HG02678 (cell line): ENCODE data around the gene SLC39A8.
"Not testable (repeated sequence)": the region's sequence is repeated elsewhere in the genome, so short reads cannot be mapped to it uniquely, and the experiment has no call there.

ENCODE experiments used
- ATAC-seq: cut with Tn5 transposase; IDR thresholded peaks from one replicate; pipeline ENCODE4 v1.9.1; 2021; ENCODE audit warnings: mild to moderate bottlenecking, moderate library complexity; ENCODE audit not compliant: unreplicated experiment

SLC39A8 gene

DNA sequence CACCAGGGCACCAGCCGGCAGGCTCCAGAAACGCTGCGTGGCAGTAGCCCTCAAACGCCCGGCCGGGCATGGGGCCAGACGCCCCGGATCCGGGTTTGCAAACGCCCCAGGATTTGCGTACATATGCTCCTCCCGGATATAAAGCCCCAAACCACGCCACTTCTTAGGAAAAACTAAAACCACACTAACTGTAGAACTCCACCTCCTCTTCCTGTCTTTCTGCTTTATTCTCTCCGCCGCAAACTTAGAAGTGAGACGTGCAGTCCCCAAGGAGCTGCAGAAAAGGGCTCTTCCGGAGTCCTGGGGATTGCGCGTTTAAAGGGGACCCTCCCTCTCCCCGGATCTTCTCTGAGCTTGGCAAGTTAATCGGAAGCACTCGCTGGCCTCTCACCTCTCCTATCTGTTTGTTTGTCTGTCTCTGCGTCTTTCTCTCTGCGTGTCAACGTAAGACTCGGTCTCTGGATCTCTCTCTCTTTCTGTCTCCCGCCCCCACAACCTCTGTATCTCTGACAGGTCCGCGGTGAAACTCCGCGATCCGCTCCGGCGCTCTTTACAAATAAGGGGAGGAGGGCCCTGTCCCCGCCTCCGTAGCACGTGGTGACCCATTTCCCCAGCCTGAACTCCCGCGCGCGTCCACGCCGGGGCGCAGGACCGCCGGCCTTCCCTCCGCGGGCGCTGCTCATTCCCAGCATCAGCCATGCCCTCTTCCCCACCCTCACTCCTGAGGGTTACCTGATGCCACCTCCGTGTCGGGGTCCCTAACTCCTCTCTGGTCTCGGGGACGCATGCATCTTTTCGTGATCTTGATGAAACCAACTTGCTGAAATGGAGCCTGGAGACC lies at the start of gene SLC39A8:
Gene SLC39A8 (minus strand): TSS at position 529 of the 841 bp plus-strand sequence. CDS start 820 bp downstream, outside the sequence.
- ATAC-seq, result peak; percentile 81

DNA sequence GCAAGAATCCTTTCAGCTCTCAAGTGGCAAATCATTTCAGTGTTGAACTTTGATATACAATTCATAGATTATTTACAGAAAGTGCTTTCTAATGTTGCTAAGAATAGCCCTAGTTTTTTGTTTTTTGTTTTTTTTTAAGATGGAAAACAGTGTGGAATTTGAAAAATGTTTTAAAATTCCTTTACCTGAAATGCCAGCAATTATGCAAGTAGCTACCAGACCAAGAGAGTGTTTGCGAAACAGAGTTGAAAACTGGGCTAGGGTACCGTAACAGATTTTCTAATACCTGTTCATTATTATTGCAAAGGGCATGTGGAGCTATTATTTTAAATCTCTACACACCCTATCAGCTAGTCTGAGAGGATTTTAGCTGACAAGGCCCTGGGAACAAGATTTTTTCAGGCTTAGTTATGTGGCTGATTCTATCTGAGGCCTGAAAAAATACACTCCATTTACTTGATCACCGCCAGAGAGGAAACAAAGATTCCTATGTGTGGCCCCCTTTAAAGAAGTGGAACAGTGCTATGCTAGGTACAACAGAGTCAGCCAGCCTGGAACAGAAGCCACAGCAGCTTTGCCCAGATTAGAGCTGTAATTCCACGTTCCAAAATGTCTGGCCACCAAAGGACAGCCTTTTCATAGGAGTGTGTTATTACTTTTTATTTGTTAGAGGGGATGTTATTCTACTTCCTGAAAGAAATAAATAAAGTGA lies 46.9 kb upstream of the SLC39A8 start:
- no peak for ATAC-seq

DNA sequence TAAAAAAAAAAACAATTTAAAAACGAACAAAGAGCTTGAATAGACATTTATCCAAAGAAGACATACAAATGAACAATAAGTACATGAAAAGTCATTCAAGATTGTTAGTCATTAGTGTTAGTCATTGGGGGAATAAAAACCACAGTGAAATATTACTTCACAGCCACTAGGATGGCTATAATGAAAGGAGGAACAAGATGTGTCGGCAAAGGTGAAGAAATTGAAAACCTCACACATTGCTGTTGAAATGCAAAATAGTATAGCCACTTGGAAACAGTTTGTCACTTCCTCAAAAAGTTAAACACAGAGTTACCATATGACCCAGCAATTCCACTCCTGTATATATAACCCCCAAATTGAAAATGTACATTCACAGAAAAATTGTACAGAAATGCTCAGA lies 45.2 kb upstream of the SLC39A8 start:
- peak; percentile 93 for ATAC-seq

DNA sequence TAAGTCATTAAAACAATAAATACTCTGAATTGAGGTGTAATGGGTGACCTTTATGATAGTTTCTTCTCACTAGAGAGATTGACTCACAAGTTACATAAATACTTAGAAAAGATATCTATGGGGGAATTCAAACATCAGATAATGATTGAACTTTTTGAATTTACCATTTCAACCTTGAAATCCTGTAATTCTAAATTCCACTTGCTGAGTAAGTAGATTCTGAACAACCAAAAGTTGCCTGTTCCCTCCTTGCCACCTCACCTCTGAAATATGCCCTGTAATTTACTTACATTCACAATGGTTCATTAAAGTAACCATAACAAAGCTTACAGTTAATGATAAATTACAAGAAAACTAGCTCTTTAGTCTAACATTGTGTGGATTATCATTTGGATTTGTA lies 43.3 kb upstream of the SLC39A8 start:
- no peak for ATAC-seq

DNA sequence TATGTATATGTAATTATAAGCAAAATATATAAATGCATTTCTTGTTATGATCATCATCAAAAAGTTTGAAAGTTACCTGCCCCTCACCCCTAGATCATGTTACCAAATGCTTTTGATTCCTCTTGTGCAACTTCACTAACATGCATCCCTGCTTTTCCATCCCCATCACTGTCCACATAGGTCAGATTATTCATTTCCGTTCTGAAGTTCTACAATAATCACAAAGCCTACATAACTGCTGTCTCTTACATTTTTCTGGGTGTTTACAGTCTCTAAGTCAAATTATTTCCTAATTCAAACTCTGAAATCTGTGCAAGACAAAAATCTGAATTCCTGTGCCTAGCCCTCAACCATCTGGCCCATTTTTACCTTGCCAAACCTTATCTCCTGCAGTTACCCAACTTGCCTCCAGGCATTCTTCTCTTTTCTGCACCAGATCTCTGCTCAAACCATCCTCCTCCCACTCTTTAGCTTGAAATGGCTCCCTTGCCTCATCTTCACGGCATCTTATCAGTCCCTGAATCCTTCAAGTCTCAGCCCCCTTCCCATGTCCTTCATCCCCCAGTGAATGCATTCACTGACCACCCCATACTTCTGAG lies 42.4 kb upstream of the SLC39A8 start:
- no peak for ATAC-seq

DNA sequence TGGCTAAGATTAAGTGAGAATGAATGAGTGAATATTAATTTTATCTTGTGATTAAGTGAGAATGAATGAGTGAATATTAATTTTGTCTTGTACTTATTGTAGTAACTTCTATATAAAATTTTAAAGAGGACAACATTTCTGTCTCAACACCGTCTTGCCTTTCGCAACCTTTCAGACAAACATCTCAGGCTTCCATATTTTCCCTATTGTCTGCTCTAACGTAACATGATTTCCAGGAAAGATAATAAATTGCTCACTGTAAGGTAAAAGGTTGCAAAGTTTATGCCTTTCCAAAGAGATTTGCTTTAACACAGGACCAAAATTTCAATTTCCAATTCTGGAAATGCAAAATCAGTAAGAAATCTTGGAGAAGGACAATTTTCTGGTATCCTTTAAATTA lies 41.7 kb upstream of the SLC39A8 start:
- no peak for ATAC-seq

DNA sequence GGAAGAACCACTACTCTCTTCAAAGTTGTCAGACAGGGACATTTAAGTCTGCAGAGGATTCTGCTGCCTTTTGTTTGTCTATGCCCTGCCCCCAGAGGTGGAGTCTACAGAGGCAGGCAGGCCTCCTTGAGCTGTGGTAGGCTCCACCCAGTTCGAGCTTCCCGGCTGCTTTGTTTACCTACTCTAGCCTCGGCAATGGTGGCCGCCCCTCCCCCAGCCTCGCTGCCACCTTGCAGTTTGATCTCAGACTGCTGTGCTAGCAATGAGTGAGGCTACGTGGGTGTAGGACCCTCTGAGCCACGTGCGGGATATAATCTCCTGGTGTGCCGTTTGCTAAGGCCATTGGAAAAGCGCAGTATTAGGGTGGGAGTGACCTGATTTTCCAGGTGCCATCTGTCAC lies 35.0 kb upstream of the SLC39A8 start:
- not testable (repeated sequence) for ATAC-seq

DNA sequence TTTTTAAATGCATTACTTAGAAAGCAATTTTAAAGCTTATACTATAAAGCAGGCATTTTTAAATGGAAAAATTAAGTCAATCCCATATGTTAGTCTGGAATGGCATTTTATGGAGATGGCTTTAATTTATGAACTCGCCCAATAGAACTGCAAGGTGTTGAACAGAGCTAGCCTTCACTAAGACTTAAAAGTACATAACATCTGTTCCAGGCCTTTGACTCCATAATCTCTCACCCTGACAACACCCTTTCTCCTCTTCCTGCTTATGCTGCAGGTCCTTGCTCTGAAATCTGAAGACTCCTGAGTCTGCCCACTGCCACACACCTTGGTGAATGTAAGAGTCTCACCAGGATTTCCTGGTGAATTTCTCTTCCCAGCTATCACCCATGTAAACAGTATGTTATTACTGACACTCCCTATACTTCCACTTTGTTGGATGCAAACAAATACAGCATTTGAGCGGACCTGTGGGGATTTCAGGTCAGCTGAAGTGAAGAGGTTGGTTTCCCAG lies 17.7 kb upstream of the SLC39A8 start:
- no peak for ATAC-seq

DNA sequence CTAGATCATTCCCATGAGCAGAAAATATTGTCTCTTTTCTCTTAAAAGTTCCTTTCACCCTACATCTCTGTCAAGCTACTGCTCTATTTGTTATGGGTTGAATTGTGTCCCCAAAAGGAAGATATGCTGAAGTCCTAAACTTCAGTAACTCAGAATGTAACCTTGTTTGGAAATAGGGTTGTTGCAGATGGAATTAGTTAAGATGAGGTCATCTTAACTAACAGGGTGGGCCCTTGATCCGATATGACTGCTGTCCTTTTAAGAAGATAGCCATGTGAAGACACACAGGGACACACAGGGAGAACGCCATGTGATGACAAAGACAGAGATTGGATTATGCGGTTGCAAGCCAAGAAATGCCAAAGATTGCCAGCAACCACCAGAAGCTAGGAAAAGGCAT lies 12.8 kb upstream of the SLC39A8 start:
- ATAC-seq, result no peak

DNA sequence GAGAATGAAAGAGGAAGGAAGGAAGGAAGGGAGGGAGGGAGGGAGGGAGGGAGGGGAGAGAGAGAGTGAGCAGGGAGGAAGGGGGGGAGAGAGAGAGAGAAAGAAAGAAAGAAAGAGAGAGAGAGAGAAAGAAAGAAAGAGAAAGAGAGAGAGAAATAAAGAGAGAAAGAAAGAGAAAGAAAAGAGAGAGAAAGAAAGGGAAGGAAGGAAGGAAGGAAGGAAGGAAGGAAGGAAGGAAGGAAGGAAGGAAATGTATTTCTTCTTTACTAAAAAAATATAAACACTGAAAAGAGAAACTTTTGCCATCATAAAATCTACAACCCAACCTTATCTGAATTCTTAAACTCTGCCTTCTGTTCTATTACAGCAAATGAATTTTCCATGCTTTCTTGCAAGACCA lies 12.4 kb upstream of the SLC39A8 start:
- not testable (repeated sequence) for ATAC-seq

DNA sequence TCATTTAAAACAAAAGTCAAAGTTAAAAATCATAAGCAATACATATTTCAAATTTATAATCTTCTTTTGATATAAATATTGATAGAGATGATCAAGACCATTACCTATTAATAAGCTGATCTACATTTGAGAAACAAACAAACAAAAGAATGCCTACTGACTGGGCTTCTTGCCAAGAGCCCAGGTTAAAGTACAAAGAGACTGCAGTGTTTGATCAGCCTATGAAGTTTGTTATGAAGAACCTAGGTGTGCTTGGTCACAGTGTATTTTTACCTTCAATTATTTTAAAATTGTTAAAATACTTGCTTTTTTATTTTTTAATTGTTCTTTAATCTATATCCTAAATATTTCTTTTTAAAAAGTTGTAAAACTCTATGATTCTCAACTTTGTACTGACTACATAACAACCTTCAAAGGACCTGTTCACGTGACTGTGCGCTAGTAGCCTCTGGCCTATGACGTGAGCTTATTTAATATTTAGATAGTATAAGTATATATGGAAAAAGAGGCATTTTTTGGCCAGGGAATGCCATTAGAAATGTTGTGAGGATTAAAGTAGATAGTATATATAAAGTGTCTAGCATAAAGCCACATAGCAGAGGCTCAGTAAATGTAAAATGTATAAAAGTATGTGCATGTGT lies 11.4 kb upstream of the SLC39A8 start:
- no peak for ATAC-seq

DNA sequence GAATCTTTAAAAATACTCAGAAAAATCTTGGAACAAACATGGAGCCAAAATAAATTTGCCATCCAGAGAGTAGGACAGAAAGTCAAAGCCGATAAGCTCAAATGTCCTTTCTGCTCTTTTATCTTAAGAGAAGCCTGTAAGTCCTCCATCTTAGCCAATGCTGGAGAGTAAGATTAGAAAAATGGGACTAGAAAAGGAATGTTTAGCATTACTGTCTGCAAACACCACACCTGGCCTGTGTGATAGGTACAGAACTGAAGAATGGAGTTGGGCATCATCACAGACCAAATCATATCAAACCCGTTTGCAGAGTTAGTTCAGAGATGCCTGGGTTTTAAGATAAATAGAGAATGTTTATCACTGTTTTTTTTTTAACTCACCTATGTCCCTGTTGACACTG lies 10.5 kb upstream of the SLC39A8 start:
- no peak for ATAC-seq

DNA sequence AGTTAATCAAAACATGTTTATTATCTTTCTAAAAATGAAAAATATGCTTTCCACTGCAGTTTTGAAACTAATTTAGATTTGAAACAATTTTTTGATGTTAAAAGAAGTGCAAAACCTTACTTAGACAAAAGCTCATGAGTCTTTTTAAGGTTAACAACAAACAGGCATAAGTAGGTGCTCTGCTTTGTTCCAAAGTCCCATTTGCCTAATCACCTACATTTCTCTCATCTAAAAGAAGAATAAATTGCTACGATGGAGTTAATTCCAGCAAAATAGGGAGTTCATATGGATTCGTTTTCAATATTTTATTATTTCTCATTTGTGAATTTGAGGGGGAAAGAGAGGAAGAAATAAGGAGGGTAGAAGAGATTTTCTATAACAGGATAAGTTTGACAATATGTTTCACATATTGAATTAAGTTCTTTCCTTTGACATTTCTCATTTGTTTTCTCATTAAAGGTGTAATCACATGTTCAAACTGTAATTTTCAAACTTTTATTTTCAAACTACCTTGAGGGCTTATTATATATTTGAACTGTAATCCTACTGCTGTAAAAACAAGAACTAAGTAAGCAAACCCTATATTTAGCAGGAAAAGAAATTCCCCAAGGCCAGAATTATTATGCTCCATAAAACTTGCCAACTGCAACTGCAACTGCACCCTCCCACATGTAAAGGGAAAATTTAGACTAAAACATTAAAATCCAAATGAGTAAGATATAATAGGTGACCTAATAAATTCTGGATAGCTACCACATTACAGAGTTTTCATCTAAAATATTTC lies 9.6 kb upstream of the SLC39A8 start:
- ATAC-seq, result no peak

DNA sequence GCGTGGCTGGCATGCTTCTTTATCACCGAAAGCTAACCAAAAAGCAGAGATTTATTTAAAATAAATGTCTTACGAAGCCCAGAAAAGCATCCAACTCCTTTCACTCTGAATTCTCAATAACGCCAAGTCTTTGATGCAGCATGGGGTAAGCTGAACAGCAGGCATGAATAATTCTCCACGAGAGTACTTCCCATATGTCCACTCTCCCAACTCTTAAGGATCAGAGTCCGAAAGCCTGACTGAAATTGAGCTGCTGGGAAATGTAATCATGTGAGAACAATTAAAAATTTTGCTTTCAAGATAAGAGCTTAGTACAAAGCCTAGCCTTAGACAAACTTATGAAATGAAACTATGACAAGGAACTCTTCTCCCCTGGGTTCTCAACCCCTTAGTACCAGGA lies 7.5 kb upstream of the SLC39A8 start:
- ATAC-seq, result no peak

DNA sequence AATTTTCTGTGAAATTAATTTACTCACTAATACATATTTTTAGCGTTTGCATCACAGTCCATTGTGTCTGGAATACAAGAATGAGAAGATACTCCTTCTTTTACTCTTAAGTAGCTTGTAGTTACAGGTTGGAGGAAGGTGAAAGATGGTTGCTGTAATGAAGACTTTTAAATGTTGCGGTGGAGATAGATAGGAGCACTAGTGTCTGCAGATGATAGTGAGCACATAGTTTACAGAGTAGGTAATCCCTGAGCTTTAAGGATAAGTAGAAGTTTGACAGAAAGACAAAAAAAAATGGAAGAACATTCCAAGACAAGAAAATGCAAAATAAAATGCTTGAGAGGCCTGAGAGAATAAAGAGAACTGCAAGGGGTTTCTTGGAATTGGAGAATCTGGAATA lies 5.4 kb upstream of the SLC39A8 start:
- no peak for ATAC-seq

DNA sequence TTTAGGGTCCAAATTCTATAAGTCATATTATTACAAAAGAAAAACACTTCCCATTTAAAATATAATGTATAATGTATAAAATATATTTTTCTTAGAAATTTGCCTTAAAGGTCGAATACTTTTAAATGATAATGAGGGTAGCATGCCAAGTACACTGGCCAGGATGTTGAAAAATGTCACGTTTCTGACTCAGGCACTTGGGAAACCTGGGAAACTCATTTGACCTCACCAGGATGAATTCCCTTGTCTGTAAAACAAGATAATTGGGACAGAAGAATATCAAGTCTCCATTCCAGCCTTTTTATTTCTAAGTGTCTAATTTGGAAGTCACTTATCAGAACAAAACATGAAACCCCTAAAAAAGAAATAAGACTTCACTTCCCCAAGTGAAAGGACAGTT lies 3.4 kb upstream of the SLC39A8 start:
- ATAC-seq, result no peak

DNA sequence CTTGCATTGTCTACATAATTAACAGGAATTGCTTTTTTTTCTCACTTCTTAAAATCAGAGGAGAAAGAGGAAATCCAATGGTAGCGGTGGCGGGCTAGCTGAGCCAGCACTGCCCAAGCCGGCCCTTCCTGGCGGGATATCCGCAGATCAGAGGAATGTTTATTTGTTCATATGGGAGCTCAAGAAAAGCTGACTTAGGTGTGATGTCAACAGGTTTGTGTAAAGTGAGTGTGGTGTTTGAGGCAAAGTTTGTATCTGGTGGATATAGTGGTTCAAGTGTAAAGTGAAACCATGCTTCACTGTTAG lies 466 bp upstream of the SLC39A8 start:
- ATAC-seq, result no peak

DNA sequence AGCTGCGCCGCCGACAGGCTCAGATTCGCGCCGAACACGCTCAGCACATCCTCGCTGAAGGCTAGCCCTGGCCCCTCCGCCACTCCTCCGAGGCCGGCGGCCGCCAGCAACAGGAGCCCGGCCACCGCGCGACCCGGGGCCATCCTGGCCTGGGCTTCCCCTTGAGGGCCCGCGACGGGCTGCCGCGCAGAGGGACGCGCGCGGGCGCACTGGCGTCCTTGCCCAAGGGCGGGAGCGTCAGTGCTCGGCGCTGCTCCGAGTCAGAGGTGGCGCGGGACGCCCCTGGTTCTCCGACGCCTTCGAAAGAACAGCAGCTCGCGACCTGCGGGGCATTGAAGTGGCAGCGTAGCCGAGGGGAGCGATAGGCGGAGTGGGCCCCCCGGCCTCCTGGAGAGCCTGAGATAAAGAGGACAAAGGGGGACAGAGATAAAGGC lies 745 bp downstream of the SLC39A8 start:
- peak; percentile 47 for ATAC-seq

DNA sequence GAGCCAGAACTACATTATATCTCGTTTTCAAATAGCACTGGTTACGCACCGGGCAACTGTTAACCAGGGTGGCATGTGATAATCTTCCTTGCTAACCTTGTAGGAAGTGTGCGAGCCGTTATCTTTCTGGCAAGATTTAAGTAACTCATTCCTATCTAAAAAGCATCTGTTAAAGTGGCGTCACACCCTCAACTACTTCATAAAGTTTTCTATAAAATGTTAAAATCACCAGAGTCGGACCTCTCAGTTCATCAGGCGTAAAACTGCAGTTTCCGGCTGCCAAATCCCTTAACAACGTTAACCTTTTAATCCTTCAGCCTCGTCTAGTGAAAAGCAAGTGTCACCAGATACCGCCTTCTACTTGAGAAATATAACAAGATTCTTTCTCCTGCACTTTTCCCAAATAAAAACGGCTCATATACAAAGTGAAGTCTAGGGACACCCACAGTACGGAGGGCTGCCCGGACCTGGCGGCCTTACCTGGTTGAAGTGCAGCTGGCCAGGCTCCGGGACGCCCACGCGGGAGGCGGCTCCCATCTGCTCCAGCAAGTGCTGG lies 1.2 kb downstream of the SLC39A8 start:
- ATAC-seq, result peak; percentile 36

DNA sequence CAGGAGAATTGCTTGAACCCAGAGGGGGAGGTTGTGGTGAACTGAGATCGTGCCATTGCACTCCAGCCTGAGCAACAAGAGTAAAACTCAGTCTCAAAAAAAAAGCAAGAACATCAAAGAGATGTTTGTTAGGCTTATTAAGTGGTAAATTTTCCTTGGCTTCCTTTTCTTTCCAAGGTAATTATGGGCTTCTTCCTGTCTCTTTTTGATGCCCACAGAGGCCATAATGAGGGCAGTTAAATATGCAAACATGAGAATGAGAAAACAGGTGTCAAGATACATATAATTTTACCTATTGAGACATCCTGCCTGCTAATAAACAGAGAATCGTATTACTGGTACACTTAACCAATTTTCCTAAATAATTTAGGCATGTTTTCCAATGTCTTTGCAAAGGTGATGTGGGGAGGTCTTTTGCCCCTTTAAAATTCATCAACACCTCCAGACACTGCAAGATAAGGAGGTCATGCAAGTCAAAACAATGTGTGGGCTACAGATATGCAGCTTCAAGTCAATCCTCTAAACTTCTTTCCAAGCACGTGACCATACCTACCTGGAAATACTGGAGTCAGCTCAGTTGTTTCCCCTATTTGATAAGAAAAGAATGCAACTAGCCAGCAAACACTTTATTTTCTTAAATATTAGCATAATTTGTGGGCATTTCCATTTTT lies 2.7 kb downstream of the SLC39A8 start:
- ATAC-seq, result no peak
